GM19043 (cell line): ENCODE data around the gene GSTA3.
"Not testable (repeated sequence)": the region's sequence is repeated elsewhere in the genome, so short reads cannot be mapped to it uniquely, and the experiment has no call there.

Source experiments
- ATAC-seq: cut with Tn5 transposase; IDR thresholded peaks from one replicate; pipeline ENCODE4 v1.9.1; 2021; ENCODE audit warnings: low read depth; ENCODE audit not compliant: unreplicated experiment

GSTA3 gene

GRCh38 chr6:52870335-52871091 is 39.0 kb downstream of the GSTA3 start:
- not testable (repeated sequence) for ATAC-seq

- not testable (repeated sequence) for ATAC-seq
Observed at GRCh38 chr6:52868899-52869298, 40.6 kb downstream of the GSTA3 start.

DNA sequence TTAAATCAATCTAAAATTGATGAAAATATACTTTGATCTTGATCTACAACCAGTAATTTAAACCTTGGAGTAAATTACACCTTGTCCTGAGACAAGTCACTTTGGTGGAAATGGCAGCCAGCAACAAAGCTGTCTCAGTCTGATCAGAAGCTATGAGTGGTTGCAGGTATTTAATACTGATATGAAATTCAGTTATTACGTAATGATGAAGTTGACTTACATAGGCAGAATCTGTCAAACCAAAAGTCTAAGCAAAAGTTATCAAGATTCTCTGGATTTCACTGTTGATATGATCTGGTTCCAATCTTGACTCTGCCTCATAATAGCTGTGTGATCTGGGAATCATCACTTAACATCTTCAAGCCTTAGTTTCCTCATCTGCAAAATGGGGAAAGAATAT is 41.3 kb downstream of the GSTA3 start:
- no peak for ATAC-seq

DNA sequence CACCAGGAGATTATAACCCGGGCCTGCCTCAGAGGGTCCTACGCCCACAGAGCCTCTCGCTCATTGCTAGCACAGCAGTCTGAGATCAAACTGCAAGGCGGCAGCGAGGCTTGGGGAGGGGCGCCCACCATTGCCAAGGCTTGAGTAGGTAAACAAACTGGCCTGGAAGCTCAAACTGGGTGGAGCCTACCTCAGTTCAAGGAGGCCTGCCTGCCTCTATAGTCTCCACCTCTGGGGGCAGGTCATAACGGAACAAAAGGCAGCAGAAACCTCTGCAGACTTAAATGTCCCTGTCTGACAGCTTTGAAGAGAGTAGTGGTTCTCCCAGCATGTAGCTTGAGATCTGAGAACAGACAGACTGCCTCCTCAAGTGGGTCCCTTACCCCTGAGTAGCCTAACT is 48.3 kb downstream of the GSTA3 start:
- ATAC-seq, result not testable (repeated sequence)

DNA sequence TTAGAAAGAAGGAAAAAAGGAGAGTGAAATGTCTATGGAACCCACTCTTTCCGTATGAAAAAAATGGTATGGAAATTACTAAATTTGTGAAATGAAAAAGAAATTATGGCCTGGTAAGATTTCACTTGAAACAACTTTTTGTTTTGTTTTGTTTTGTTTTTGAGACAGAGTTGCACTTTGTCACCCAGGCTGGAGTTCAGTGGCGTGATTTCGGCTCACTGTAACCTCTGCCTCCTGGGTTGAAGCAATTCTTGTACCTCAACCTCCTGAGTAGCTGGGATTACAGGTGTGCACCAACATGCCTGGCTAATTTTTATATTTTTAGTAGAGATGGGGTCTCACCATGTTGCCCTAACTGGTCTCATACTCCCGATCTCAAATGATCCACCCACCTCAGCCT is 51.1 kb downstream of the GSTA3 start:
- no peak for ATAC-seq

GRCh38 chr6:52856137-52856536 is 53.4 kb downstream of the GSTA3 start:
- not testable (repeated sequence) for ATAC-seq

DNA sequence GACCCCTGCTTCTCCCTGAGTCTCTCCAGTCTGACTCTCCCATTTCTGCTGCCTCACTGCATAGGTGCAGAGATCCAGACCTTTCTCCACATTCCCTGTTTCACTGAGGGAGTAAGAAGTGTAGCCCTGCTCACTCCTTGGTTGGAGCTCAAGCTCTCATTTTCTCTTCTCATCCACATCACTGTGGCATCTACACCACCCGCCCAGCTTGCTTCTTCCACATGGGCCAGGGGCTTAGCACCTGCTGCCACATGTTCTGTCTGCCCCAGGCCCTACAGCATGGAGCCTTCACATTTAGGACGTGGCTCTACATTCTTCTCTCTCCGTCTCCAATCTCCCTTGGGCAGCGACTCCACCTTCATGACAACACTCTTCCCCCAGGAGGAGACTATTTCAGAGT is 60.4 kb downstream of the GSTA3 start:
- no peak for ATAC-seq
